Adipose tissue (tissue), 3 donors: ENCODE data around the gene AFTPH. TPM values are rescaled to one million over a fixed set of nuclear protein-coding genes. Genes with fewer than 3 reads are reported as not detected.
A peak's percentile ranks its signal among the peaks of the same experiment; 100 is the strongest.

ENCODE experiments used
- H3K27ac ChIP-seq: one replicate; pipeline ENCODE4 v1.5.1; 2013; ENCODE audit warnings: low read depth, low read length
- WGBS, 3 donors: extraction: QIAGEN DNeasy Blood & Tissue Kit; methylation state at CpG; one replicate each; pipeline ENCODE4 v1.1.7; 2013; 5-methylcytosine and 5-hydroxymethylcytosine counted together
- polyA plus RNA-seq, 3 donors: library from polyadenylated mRNA; stranded (reverse); fragments of 200-250 nt; gene quantifications; one replicate each; pipeline ENCODE4 v1.2.3, GENCODE V29; 2013
- donor health status: healthy with polysubstance abuse.
- donor health status: Bipolar disorder and iron deficiency.
- donor health status: healthy.

The AFTPH gene
- 10 to 100 TPM; 15.6 to 18.8 (median 15.9) TPM for polyA plus RNA-seq

- 0% methylated on average over 66 to 67 of the region's 67 CpGs for WGBS, 3 donors
- peak within 1 kb of the TSS; percentile 90 for H3K27ac ChIP-seq
Observed at GRCh38 chr2:64523666-64524603, at the start of gene AFTPH. TSS of gene AFTPH (plus strand) at chr2:64524328. CDS start at chr2:64551475, 27,147 bp downstream.

- WGBS, 3 donors = 41 to 63% (median 58%) methylated on average over 1 of the region's 1 CpG
Observed at GRCh38 chr2:64474636-64475035, 49.5 kb upstream of the AFTPH start.

GRCh38 chr2:64477037-64477436 is 47.1 kb upstream of the AFTPH start:
- WGBS, 3 donors = 91 to 96% (median 94%) methylated on average over 1 of the region's 1 CpG
- H3K27ac ChIP-seq = no peak overlapping the region

More at GRCh38 chr2:64474636-64475035, 49.5 kb upstream of the AFTPH start:
- no peak overlapping the region for H3K27ac ChIP-seq

GRCh38 chr2:64477979-64478378 is 46.1 kb upstream of the AFTPH start:
- WGBS, 3 donors = 85 to 97% (median 90%) methylated on average over 4 of the region's 4 CpGs

GRCh38 chr2:64478502-64479230 is 45.5 kb upstream of the AFTPH start:
- WGBS, 3 donors = 95 to 98% (median 98%) methylated on average over 3 of the region's 3 CpGs
- no peak overlapping the region for H3K27ac ChIP-seq

More at GRCh38 chr2:64477979-64478378, 46.1 kb upstream of the AFTPH start:
- no peak overlapping the region for H3K27ac ChIP-seq

GRCh38 chr2:64479259-64480117 is 44.6 kb upstream of the AFTPH start:
- WGBS, 3 donors = 87 to 95% (median 93%) methylated on average over 10 of the region's 10 CpGs
- H3K27ac ChIP-seq = no peak overlapping the region

- no peak overlapping the region for H3K27ac ChIP-seq
- WGBS, 3 donors = 87 to 94% (median 93%) methylated on average over 5 of the region's 5 CpGs
Observed at GRCh38 chr2:64481665-64482064, 42.5 kb upstream of the AFTPH start.

GRCh38 chr2:64482243-64482642 is 41.9 kb upstream of the AFTPH start:
- 85 to 97% (median 91%) methylated on average over 1 of the region's 1 CpG for WGBS, 3 donors
- no peak overlapping the region for H3K27ac ChIP-seq

- WGBS, 3 donors = 57 to 62% (median 60%) methylated on average over 5 of the region's 5 CpGs
Observed at GRCh38 chr2:64482765-64483504, 41.2 kb upstream of the AFTPH start.

GRCh38 chr2:64485331-64485730 is 38.8 kb upstream of the AFTPH start:
- 52 to 73% (median 66%) methylated on average over 4 of the region's 4 CpGs for WGBS, 3 donors

More at GRCh38 chr2:64482765-64483504, 41.2 kb upstream of the AFTPH start:
- no peak overlapping the region for H3K27ac ChIP-seq

GRCh38 chr2:64485961-64486360 is 38.2 kb upstream of the AFTPH start:
- 42 to 65% (median 49%) methylated on average over 8 of the region's 8 CpGs for WGBS, 3 donors
- no peak overlapping the region for H3K27ac ChIP-seq

More at GRCh38 chr2:64485331-64485730, 38.8 kb upstream of the AFTPH start:
- H3K27ac ChIP-seq = no peak overlapping the region

- no peak overlapping the region for H3K27ac ChIP-seq
- 52 to 63% (median 61%) methylated on average over 10 of the region's 10 CpGs for WGBS, 3 donors
Observed at GRCh38 chr2:64487256-64488049, 36.7 kb upstream of the AFTPH start.

GRCh38 chr2:64488050-64488974 is 35.8 kb upstream of the AFTPH start:
- no peak overlapping the region for H3K27ac ChIP-seq
- WGBS, 3 donors = 50 to 51% (median 50%) methylated on average over 20 of the region's 20 CpGs

GRCh38 chr2:64489081-64489751 is 34.9 kb upstream of the AFTPH start:
- WGBS, 3 donors = 71 to 77% (median 72%) methylated on average over 5 of the region's 5 CpGs
- H3K27ac ChIP-seq = peak overlapping the region; percentile 32

- H3K27ac ChIP-seq = no peak overlapping the region
- WGBS, 3 donors = 63 to 77% (median 74%) methylated on average over 4 of the region's 4 CpGs
Observed at GRCh38 chr2:64491426-64491825, 32.7 kb upstream of the AFTPH start.
